D721Med (cell line): ENCODE results near the gene ZDHHC11B.
"Not testable (repeated sequence)": the region's sequence is repeated elsewhere in the genome, so short reads cannot be mapped to it uniquely, and the experiment has no call there.

ENCODE experiments used
- DNase-seq: peaks from one replicate; pipeline ENCODE4 v3.0.0; 2011; ENCODE audit warnings: low spot score; ENCODE audit not compliant: insufficient read length
- FAIRE-seq: peaks from 2 replicates; lab custom pipeline; 2011; peaks lifted over from hg19 to GRCh38; lab: Jason Lieb, UNC
- TF ChIP-seq, protein P1 (sequence below): IDR thresholded peaks from 2 replicates; pipeline ENCODE4 v1.5.1; 2012; ENCODE audit warnings: mild to moderate bottlenecking, control low read depth; ENCODE audit not compliant: insufficient read depth; ENCODE audit errors: missing control alignments

The ZDHHC11B gene

DNA sequence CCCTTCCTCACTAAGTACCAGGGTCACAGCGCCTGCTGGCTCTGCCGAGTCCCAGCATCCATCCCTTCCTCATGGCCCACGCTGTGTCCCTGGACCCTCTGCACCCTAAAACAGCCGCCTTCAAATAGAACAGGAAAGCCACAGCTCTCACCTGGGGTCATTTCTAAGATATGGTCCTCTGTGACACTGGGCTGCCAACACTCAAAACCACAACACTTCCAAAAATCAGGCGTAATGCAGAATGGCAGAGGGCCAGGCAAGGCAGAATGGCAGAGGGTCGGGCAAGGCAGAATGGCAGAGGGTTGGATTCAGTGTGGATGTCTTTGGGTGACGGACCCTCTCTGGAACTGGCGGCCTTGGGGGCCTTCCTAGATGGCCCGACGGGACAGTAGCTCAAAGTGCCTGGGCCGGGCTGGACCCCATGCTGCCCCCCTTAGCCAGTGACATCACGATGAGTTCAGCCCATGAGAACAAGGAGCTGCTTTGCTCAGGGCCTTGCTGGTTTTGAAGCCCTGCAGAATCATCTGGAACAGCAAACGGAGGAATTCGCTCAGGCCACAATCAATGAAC, 35.3 kb downstream of the ZDHHC11B start:
- TF ChIP-seq, protein P1, sequence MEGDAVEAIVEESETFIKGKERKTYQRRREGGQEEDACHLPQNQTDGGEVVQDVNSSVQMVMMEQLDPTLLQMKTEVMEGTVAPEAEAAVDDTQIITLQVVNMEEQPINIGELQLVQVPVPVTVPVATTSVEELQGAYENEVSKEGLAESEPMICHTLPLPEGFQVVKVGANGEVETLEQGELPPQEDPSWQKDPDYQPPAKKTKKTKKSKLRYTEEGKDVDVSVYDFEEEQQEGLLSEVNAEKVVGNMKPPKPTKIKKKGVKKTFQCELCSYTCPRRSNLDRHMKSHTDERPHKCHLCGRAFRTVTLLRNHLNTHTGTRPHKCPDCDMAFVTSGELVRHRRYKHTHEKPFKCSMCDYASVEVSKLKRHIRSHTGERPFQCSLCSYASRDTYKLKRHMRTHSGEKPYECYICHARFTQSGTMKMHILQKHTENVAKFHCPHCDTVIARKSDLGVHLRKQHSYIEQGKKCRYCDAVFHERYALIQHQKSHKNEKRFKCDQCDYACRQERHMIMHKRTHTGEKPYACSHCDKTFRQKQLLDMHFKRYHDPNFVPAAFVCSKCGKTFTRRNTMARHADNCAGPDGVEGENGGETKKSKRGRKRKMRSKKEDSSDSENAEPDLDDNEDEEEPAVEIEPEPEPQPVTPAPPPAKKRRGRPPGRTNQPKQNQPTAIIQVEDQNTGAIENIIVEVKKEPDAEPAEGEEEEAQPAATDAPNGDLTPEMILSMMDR = no peak
- no peak for FAIRE-seq

DNA sequence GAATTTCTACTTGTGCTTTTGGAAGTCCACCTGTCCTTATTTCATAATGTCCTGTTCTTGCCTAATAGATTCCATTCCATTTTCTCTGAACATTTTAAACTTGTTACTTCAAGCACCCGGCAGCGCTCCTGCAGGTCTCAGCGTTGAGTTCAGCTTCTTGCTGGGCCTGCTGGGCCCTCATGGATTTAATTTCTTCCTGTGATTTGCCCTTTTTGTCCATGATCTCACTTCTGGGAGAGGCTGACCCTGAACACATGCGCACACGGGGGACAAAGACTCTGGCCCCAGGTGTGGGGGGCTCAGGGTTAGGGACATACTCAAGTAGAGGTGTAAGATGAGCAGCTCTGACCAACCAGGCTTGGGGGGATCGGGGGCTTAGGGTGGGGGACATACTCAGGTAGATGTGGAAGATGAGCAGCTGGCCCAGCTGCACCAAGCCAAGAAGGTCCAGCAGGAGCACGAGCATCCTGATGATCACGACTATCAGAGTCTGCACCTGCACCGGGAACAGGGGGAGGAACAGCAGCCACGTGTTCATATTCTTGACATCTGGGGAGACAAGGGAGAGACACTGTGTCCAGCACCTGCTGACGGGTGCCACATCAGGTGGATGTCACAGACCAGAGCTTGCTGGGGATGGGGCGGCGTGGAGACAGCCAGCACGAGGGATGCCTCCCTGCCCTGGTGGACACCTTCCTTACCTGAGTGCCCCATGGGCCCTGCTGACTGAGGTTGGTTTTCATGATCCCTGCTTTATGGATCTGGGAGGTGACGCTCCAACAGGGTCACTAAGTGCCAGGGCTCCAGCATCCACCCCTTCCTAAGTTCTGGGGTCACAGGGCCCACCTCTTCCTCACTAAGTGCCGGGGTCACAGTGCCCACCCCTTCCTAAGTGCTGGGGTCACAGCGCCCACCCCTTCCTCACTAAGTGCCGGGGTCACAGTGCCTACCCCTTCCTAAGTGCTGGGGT, 36.2 kb downstream of the ZDHHC11B start:
- DNase-seq, FAIRE-seq: not testable (repeated sequence)

More for the DNA sequence above, 35.3 kb downstream of the ZDHHC11B start:
- no peak for DNase-seq

DNA sequence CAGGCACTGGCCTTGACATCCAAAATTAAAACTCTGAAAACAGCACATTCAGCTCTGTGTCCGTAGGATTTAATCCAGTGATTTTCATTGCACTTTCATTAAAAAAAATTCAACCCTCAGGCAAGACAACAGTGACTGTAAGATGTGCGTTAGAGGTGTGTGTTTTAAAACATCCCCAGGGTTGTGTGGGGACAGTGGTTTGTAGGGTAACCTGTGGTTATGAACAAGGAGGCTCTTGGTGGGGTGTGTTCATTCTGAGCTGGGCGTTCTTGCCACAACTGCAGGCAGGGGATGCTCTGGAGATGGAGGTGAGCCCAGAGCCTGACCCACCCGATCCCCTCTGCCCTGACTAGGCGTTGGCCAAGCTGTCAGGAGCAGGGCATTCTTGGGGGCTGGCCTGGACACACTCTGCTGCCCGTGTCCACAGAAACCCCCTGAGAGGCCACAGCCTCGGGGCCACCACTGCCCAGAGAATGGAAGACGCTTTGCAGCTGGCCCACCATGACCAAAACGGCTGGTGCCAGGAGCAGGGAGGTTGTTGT, 37.2 kb downstream of the ZDHHC11B start:
- FAIRE-seq, DNase-seq: not testable (repeated sequence)

DNA sequence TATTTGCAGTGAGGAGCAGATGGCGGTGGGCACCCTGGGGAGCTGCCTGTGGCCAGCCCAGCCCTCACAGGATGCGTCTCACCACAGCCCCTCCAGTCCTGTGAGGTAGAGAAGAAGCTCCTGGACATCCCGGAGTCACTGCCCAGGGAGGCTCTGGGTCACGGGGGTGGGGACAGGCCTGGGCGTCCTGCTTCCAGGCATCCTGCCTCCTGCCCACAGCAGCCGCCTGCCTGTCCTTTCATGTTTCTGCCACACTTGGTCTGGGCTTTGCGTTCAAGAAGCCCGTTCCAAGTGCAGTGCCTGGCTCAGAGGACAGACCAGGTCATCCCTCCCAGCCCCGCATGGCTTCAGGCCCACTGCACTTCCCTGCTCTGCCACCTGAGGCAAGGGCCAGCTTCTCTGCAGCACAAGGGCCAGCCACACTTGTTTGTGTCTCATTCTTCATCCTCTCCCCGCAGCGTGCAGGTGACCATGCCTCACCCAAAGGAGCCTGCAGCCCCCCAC, 38.2 kb downstream of the ZDHHC11B start:
- TF ChIP-seq, protein P1 = no peak
- DNase-seq (no peak), FAIRE-seq (no peak)

DNA sequence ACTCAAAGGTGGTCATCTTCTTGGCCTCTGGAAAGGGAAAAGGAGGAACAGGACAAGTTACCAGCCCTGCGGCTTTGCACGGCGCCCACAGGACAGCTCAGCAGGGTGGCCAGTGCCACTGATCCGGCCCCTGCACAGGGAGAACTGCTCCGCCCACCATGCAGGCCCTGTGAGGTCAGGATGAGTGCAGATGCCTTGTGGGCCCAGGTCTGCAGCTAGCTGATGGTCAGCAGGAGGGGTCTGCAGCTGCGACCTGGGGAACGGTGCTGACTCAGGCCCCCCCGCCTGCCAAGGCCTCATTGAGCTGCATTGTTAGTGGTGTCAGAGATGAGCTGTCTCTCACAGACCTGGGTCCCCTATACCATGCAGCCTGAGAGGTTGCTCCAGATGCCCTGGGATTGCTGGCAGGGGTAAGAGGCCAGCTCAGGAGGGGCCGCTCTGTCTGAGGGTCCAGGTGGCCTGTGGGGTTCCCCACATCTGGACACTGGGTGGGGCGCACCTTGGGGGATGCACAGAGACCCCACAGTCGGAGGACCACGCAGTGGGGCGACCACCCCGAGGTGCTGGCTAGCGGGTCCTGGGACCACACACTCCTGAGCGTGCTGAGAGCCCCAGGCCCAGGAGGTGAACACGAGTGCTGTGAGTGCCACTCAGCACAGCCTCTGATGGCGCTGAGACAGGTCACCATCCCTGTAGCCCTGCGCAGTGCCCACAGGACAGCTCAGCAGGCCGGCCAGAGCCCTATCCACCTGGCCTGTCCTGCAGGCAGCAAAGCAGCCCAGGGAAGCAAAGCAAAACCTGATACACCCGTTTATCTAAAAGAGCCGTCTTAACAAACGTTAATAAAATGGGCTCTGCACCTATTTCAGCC, 39.0 kb downstream of the ZDHHC11B start:
- FAIRE-seq, DNase-seq: not testable (repeated sequence)

DNA sequence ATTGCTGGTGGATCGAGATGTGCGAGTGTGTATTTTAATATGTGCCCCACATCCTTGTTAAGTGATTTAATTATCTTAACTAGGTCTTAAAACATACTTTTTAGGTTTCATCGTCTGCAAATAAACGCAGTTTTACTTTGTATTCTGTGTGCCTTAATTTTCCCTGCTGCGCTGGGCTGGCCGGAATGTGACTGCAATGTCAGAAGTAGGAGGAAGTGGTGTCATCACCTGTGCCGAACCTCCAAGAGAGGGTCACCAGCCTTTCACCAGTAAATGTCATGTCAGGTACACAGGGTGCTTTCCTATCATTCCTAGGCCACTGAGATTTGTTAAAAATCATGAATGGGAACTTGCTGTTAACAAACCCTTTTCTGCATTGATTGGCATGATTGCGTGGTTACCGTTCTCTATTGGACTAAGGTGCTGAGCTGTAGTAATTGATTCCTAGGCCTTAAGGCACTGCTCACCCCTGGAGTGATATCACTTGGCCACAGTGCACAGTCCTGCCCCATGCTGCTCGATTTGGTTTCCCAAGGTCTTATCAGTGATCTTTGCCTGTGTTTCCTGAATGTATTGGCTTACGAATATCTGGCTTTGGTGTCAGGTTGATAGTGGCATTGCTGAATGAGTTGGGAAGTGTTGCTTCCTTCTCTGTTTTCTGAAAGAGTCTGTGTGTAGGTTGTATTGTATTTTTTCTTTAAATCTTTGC, 40.7 kb downstream of the ZDHHC11B start:
- FAIRE-seq, DNase-seq: not testable (repeated sequence)

DNA sequence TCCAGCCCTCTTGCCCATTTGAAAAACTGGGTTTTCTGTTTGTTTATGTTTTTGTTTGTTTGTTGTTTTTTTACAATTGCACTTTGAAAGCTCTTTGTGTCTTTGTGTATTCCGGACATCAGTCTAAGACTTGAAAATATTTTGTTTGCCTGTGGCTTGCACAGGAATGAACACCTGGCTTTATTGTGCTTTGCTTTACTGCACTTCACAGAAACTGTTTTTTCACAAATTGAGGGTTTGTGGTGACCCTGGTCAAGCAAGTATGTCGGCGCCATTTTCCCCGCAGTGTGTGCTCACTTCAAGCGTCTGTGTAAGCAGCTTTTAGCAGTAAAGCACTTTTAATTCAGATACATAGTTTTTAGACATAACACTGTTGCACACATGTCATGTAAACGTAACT, 42.3 kb downstream of the ZDHHC11B start:
- not testable (repeated sequence) for DNase-seq, FAIRE-seq

DNA sequence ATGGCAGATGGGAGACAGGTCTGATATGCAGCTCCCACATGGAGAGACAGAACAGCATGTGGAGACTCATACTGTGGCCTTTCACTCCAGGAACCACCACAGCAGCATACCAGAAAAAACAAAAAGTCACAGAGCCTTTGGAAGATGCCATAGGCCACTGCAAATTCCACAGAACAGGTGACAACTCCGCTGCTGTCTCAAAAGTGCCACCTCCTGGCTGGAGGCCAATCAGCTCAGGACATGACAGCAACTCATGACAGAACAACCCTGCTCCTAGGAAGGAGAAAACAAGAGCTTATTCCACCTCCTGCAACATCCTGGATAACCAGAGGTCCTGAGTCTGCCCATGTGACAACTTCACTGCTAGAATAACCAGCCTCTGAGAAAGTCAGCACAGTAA, 50.4 kb downstream of the ZDHHC11B start:
- not testable (repeated sequence) for DNase-seq, FAIRE-seq

DNA sequence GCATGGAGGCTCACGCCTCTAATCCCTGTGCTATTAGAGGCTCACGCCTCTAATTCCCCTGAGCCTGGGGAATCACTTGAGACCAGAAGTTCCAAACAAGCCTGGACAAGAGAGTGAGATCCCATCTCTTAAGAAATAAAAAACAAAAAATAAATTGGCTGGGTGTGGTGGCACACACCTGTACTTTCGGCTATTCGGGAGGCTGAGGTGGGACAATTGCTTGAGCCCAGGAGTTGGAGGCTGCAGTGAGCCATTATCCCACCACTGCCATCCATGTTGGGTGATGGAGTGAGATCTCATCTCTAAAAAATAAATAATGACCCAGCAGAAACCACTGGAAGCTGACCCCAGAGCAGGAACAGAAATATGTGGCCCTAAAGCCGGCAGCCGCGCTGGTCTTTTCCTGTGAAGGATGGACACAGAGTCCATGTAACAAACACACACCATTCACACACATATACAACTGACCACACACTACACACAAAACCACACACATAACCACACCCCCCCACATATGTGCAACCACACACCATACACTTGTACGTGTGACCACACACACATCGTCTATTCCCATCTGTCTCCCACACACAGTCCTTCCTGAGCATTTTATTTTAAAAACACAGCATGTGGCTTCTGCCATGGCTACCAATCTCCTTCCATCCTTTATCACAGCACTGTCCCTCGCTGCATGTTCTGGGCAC, 51.6 kb downstream of the ZDHHC11B start:
- not testable (repeated sequence) for FAIRE-seq, DNase-seq

DNA sequence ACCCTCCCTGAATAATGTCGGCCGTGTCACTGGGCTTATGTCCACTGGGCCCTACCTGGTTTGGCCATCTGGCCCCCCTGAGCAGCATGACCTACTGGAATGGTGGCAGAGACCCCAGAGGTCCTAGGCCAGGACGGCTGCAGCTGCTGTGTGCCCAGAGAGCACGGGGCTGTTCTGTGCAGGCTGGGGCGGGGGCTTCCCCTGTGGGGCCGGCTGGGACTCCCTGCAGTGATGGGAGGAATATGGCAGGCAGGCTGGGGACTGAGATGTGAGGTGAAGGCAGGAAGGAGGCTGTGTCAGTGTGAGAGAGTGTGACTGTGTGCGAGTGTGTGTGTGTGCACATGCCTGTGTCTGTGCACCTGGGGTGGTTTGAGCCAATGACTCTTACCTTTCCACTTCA, 55.3 kb downstream of the ZDHHC11B start:
- FAIRE-seq, DNase-seq: not testable (repeated sequence)

DNA sequence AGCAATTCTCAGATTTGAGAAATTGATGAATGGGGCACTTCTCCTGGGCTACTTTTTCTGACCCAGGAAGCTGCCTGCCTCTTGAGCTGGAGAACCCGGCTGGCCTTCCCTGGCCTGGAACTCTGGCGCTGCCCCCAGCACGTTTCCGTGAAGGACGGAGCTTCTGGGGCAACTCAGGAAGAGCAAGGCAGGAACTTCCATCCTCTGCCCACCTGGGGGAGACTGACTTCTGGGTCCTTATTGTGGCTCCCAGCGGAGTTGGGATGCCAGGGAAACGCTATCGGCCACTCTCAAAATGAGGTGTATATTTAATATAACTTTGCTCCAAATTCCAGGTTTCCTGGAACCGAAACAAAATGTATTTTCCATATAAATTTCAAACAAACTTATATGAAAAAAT, 57.4 kb downstream of the ZDHHC11B start:
- not testable (repeated sequence) for FAIRE-seq, DNase-seq

DNA sequence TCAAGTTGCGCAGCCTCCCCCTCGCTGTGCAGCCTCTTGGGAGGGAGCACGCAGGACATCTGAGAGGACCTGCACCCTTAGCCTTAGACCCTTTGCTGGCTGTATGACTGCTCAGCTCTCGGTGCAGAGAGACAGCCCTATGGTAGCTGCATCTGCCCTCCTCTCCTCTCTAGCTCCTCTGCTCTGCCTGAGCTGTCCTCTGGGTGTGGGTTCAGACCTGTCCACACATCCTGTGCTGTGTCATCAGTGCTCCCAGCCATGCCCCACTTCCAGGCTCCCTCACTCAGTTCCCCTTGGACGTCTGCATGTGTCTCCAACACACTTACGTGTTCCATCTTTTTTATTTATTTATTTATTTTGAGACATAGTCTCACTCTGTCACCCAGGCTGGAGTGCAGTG, 60.7 kb downstream of the ZDHHC11B start:
- FAIRE-seq, DNase-seq: not testable (repeated sequence)

DNA sequence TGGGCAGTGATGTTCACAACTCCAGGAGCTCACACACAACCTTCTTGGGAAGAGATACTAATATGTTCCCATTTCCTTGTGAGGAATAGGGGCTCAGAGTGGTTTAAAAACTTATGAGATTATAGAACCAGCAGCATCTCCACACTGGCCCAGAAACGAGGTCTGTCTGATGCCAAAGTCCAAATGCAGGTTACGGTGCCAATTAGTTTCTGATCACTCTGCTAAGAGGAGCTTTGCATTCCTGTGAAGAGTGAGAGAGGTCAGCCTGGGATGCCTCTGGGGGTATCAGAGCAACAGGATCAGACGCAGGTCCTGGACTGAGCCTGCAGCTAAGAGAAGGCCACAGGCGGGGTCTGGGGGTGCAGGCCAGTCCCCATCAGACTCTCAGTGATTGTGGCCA, 61.2 kb downstream of the ZDHHC11B start:
- DNase-seq, FAIRE-seq: not testable (repeated sequence)

DNA sequence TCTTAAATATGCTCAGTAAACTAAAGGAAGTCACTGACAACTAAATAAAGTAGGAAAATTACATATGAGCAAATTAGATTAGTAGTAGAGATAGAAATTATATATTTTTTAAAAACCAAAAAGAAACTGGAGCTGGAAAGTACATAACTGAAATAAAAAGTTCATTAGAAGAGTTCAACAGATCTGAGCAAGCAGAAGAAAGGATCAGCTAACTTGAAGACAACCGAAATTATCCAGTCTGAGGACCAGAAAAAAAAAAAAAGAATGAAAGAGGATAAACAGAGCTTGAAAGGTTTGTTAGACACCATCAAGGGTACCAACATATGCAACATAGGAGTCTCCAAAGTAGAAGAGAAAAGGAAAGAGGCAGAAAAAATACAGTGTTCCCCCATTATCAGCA, 65.2 kb downstream of the ZDHHC11B start:
- DNase-seq, FAIRE-seq: not testable (repeated sequence)
